CD4-positive, alpha-beta T cell treated with Interleukin-1 beta for 1 hour (primary cell): ENCODE data around the gene PCED1B.
A peak's percentile ranks its signal among the peaks of the same experiment; 100 is the strongest.
"Not testable (repeated sequence)": the region's sequence is repeated elsewhere in the genome, so short reads cannot be mapped to it uniquely, and the experiment has no call there.

Experiments used
- DNase-seq, 2 donors: peaks; one replicate each; pipeline ENCODE4 v3.0.0-alpha.2; 2020 to 2022

PCED1B gene

GRCh38 chr12:47095446-47096236 is 16.2 kb downstream of the PCED1B start:
- no peak for DNase-seq

DNA sequence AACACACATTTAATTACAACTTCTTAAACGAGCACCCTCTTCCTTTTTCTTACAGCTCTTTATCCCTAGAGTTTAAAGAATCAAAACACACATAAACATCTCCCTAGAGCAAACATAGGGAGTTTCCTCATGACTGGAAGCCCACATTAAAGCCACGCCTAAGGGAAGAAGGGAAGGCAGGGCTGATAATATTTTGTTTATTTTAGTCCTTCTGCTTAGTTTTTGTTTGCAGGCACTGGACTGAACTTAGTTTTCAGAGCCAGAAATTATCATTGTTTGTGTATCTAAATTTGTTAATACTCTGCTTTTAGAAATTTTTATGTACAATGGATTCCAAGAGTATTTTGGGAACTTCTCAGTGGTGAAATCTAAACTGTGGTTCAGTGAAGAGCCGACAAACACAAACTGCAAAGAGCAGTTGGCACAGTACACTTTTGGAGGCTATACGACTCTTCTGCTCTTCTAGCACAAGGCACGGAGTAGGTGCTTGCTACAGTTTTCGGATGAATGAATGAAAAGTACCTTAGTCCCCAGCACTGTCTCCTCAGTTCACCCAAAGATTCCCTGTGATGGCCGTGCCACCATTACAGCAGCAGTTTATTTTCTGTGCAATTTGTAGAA is 18.0 kb downstream of the PCED1B start:
- no peak for DNase-seq

GRCh38 chr12:47098099-47098498 is 18.7 kb downstream of the PCED1B start:
- DNase-seq, result no peak

DNA sequence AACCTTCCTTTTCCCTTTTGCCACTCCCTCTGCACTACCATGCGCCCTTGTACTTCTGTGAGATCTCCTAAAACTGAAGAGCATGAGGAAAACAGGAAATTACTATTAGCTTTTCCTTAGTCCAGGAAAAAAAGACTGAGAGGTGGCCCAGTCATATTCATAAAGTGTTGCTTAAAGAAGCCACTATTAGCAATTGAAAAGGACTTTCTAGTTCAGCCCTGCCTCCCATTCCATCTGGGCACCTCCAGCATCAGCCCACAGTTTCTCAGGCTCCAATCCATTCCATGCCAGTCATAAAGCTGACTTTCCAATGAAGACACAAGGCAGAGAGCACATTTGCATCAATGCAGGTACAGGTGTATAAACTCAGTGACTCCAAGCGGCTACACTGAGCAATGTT is 20.2 kb downstream of the PCED1B start:
- DNase-seq, result no peak

DNA sequence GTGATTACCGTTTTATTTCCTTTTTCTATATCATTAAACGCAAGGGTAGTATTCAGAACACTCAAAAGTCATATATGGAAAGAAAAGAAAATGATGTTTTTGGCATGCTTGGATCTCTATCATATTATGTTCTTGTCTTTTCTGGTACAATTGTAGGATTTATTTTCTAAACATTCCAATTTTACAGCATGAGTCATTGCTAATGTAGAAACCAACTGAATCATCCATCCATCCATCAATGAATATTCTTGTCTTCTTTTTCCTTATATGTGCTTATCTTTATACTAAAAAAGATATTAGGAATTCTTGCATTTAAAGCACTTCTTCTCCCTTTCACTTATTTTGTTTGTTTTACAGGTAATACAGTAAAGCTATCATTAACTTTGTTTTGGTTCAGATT is 20.7 kb downstream of the PCED1B start:
- DNase-seq, result no peak

- no peak for DNase-seq
Observed at GRCh38 chr12:47102406-47102805, 23.0 kb downstream of the PCED1B start.

DNA sequence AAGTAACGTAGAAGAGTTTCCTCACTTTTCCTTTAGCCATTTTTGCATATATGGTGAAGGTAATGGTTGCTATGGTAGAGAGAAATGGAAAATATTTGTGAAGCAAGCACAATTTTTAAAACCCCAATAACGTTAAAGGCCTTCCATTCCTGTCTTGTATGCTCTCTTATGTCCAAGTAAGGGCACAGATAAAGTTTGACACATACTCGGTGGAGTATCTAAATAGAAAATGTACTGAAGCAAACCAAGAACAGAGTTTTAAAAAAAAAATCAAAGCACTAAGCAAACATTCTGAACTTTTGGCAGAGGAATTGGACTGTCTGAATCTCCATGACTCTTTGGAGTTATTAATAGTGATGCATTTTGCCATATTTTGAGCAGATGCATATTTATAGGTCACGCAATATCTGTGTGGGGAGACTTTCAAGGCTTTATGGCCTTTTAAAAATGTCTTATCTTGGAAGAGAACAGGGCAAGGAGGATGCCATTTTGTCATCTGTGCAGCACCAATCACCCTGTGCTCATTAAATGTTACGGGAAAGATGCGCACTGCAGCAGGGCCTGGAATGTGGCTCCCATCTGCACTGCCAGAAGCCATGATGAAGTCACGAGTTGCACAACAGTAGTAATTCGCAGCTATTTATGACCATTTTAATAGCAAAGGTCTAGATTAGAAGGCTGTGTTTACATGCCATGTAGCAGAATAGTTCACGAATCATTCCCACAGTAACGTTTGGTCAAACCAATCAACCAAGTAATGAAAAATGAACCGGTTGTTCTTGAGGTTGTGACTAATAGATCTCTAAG is 23.6 kb downstream of the PCED1B start:
- no peak for DNase-seq

DNA sequence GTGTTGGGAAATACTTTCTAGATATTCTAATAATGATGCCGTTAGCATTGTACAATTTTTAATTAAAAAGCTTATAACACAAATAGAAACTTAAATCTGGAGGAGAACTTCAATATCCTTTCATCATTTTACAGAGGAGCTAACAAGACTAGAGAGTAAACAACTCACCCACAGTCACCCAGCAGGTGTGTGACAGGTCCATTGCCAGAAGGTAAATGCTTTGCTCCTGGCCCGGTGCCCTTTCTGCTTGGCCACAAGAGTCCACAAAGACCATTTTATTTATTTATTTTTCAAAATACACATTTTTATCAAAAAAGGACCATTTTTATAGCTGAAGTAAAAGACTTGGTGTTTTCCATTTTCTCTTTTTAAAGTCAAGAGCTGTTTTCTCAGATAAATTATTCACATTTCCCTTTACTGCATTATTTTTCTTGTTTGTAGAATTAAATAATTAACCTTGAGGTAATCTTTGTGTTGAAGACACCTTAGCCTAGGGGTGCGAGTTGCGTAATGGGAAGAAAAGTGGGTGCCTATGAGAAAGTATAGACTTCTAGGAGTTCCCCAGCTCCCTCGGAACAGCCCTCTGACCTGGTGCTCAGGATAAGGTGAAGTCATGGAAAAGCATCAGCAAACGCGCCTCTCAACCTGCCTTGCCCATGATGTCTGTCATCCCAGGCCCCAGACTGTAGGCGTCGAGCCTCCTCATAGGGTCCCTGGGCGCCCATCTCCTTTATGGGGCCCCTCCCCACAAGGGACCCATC is 26.7 kb downstream of the PCED1B start:
- no peak for DNase-seq

- DNase-seq, result no peak
Observed at GRCh38 chr12:47107446-47107845, 28.0 kb downstream of the PCED1B start.

DNA sequence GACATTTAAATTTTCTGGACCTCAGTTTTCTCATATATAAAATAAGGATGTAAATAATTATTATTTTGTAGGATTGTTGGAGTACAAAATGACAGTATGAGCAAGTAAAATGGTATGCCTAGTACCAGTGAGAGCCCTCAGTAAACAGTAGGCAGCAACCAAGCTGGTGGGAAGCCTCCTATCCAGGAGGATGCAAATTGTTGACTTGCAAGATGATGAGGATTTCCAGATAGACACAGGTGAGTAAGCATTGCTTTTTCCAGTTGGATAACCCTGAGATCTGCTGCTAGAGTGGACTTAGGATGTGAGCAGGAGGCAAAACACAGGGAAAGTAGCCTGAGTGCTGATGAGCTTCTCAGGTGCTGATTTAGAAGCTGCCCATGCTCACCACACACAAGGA is 28.5 kb downstream of the PCED1B start:
- no peak for DNase-seq

DNA sequence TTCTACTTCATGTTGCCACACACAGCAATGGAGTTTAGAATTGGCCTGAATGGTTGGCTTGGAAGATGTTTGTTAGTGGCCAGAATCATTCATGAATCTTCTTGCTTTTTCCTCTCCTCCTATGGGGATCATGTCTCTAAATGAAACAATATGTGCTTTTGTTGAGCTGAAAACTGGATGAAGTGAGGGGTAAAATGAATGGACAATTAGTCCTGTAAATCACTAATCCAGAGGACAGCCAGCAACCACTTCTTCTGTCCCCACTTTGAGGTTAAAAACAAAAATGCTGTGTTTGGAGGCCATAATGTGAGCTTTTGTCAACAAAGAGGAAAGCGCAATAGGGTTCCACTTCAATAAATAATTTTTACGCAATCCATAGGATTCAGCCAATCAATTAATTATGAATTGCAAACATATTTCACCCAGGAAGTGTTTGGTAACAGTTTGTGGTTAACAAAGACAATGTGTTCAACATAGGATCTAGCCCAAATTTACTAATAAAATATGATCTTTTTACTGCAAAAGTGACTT is 30.7 kb downstream of the PCED1B start:
- no peak for DNase-seq

DNA sequence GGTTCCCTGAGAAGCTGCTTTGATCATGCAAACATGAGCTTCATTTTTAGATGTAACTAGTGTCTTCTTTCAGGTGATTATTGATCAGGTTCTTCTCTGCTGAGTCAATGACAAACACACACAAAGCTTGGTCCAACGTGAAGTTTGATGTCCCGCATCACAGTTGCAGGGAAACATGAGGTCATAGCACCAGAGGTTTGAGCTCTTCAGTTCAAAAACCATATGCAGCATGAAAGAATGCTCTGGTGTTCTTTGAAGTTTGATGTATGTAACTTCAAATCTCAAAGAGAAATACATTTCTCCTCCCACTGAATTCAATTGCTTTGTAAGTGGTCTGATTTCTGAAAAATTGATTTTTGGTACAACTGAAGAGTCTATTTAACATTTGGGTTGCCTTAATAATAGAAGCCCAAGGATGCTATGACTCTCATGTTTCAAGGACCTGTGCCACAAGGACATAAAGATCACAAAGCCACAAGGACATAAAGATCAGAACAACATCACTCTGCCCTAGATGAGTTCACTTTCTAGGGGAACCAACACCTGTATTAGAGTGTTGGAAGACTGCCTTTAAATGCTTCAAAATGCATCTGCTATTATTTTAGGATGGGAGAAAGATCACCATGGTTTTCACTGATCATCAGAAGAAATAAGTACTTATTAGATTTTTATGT is 31.4 kb downstream of the PCED1B start:
- DNase-seq, result no peak

- peak in 1 of 2 donors; percentile 7 for DNase-seq
Observed at GRCh38 chr12:47111392-47111778, 32.0 kb downstream of the PCED1B start.

GRCh38 chr12:47111854-47112253 is 32.4 kb downstream of the PCED1B start:
- DNase-seq, result no peak

DNA sequence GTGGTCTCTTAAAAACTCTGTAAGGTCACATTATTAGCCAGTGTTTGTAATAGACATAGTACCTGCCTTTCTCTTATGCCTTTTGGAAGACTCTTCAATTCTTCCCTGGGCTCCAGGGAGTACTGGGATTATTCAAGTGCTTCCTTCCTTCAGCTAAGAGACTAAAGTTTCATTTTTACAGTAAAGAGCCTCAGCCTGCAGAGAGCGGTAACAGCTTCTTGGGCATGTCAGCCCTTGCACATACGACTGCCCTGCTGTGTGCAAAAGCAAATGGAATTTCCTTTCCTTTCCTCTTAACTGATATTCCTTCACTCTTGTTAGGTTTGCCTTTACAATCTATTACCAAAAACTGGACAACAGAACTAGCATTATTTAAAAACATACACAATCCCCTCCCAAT is 33.3 kb downstream of the PCED1B start:
- DNase-seq, result no peak

GRCh38 chr12:47114481-47114892 is 35.1 kb downstream of the PCED1B start:
- no peak for DNase-seq

- not testable (repeated sequence) for DNase-seq
Observed at GRCh38 chr12:47117305-47117704, 37.9 kb downstream of the PCED1B start.

- no peak for DNase-seq
Observed at GRCh38 chr12:47120736-47121135, 41.3 kb downstream of the PCED1B start.

DNA sequence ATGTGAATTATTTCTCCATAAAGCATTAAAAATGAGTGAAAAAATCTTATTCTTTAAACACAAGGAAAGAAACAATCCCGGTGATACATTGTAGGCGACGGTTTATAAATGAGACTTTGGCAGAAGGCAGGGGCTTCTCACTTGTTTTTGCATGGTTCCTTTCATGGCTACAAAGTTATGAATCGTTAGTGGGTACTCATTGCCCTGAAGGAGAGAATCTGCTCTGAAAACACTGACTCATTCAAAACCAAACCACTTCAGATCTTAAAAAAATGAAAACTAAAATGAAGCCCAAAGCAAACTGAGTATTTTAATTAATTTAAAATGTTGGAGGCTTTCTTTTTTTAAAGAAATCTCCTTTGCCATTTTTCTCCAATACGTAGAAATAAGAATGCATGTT is 41.7 kb downstream of the PCED1B start:
- DNase-seq, result no peak

DNA sequence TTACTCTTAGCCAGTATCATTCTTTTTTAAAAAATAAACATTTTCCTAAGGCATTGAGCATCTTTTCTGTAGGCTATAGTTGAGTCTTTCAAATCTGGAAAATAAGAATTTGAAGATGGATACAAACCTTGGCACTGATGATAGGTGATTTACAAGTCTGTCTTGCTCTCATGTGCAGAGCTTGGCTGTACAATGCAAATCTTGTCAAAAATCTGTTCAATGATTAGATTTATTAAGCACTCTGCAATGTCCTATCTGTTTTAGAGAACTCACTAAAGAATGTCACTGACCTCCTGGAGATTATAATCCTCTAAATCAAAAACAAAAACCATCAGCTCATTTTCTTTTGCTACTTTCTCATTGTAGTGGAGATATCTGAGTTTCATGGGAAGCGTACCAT is 43.2 kb downstream of the PCED1B start:
- no peak for DNase-seq

DNA sequence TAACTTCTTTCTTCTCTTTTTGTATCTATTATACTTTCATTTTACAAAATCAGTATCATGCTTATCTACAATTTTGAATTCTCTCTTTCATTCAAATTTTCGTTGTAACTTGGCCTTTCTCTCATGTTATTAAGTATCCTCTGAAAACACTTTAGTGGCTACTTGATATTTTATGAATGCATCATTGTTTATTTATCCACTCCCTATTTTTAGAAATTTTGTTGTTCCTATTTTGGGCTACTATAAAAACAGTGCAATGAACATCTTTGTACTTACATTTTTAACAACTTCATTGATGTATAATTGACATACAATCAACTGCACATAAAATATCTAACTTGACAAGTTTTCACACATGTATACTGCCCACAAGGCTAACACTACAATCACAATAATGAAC is 44.3 kb downstream of the PCED1B start:
- no peak for DNase-seq

DNA sequence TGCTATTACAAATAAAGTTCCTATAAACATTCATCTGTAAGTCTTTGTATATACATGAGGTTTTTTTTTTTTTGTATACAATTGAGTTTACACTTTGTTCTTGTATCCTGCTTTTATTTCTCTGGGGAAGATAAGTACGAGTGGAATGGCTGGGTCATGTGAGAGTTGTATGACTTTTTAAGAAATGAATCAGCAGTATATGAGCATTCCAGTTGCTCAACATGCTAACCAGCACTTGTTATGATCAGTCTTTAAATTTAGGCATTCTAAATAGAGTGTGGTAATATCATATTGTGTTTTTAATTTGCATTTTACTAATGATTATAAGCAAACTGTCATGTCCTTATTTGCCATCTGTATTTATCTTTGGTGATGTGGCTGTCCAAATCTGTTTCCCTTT is 45.0 kb downstream of the PCED1B start:
- no peak for DNase-seq
